ENCODE data around the gene TAL1.

DNA sequence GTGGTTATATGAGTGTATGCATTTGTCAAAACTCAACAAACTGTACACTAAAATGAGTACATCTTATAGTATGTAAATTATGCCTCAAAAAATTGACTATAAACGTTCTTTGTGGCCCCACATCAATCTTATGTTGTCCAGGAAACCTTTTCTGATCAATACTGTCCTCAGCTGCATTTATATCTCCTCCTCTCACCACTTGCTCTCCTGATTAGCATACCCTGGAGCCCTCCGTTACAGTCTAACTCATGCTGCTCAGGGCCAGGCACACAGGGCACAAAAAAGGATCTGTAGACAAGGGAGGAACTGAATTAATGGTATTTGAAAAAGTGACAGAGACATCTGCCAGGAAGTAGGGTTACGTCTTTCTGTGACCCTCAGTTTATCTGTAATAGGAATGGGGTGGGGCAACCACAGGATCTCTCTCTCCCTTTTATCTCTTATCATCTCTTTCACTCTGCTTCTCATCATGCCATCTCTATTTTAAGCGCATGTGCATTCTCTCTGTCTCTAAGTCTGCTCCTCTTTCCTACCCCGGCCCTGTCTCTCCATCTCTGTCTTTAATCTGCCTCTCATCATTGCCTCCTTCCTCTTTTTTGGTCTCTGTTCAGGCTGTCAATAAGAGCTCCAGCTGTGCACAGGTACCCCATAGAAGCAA is 7.0 kb upstream of the TAL1 start:
- TF ChIP-seq, protein P1, sequence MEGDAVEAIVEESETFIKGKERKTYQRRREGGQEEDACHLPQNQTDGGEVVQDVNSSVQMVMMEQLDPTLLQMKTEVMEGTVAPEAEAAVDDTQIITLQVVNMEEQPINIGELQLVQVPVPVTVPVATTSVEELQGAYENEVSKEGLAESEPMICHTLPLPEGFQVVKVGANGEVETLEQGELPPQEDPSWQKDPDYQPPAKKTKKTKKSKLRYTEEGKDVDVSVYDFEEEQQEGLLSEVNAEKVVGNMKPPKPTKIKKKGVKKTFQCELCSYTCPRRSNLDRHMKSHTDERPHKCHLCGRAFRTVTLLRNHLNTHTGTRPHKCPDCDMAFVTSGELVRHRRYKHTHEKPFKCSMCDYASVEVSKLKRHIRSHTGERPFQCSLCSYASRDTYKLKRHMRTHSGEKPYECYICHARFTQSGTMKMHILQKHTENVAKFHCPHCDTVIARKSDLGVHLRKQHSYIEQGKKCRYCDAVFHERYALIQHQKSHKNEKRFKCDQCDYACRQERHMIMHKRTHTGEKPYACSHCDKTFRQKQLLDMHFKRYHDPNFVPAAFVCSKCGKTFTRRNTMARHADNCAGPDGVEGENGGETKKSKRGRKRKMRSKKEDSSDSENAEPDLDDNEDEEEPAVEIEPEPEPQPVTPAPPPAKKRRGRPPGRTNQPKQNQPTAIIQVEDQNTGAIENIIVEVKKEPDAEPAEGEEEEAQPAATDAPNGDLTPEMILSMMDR (IDR thresholded peaks at IDR 0.05) = no peak
- no peak for TF ChIP-seq POLR2A (IDR thresholded peaks at IDR 0.05)
- TF ChIP-seq EP300 (IDR thresholded peaks at IDR 0.05) = no peak

Data from gastroesophageal sphincter (tissue), 3 donors.